ENCODE data around the gene POU3F2. TPM values are rescaled to one million over a fixed set of nuclear protein-coding genes. Genes with fewer than 3 reads are reported as not detected.
A peak's percentile ranks its signal among the peaks of the same experiment; 100 is the strongest.

Gene POU3F2
- polyA plus RNA-seq, 2 of the 4 experiments (the other 2 are of a cell fraction) = not detected

DNA sequence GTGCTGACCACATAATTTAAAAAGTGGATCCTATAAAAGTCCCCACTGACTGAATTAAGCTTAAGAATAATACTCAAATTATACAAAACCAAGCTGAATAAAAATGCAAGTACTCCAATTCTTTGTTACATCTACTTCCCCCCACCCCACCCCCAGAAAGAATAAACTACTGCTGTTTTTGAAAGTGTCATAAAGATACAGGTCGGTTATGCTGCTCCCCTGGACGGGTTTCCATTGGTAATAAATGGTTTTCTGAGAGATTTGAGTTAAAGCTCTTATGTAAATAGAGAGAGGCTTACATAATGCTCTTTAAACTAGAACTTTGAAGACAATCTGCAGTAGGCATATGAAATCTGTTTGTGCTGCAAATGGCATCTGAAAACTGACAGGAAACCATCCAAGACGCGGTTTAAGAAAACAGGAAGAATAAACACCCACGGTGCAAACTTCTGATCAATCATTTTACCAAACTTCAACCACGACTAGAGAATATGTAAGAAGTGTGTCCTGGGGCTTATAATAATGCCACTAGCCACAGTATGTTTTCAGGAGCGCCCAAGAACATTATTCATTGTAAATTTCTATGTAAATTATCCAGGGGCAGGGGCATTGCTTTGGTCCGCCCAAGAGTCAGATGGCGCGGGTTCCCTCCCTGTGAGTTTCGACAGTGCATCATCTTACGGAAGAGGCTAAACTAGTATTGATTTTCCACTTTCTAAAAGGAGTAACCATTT lies 10.8 kb upstream of the POU3F2 start:
- 50% methylated on average over 12 of the region's 12 CpGs for WGBS (ENCODE audit: missing lambda C conversion rate)
- ChIA-PET CTCF (interaction anchor here (0.7 kb wide), 1 partner anchor 9 kb away, joined by 3 read pairs; no protein-coding TSS in a partner anchor), POLR2A (no interaction called here)
- Histone ChIP-seq H3K27ac (no peak overlapping the region), H3K4me3 (no peak overlapping the region), H3K4me1 (no peaks in the 10 kb centered on the region), H3K9me3 (no peaks in the 10 kb centered on the region), H3K4me2 (no peak overlapping the region)
- DNase-seq (ENCODE audit: low read depth in 1 of 2, low spot score in 1 of 2) (no peak), FAIRE-seq (no peak), ATAC-seq (no peak)
- no peak for TF ChIP-seq ESRRA (IDR thresholded peaks at IDR 0.05; ENCODE audit: borderline replicate concordance, low read length)
- no peak for TF ChIP-seq RARB (CRISPR knock-in tag; IDR thresholded peaks at IDR 0.05)
- TF ChIP-seq TP53 (CRISPR knock-in tag; IDR thresholded peaks at IDR 0.05) = no peak
- TF ChIP-seq RNF2 (IDR thresholded peaks at IDR 0.05; ENCODE audit: borderline replicate concordance, low read depth) = no peak
- no peak for TF ChIP-seq MYC (IDR thresholded peaks at IDR 0.05; ENCODE audit: borderline replicate concordance, low read length)
- TF ChIP-seq TFCP2L1 (CRISPR knock-in tag; IDR thresholded peaks at IDR 0.05) = no peak
- no peak for TF ChIP-seq FOSL2 (IDR thresholded peaks at IDR 0.05)
- TF ChIP-seq FOSL2 (CRISPR knock-in tag; IDR thresholded peaks at IDR 0.05) = no peak

DNA sequence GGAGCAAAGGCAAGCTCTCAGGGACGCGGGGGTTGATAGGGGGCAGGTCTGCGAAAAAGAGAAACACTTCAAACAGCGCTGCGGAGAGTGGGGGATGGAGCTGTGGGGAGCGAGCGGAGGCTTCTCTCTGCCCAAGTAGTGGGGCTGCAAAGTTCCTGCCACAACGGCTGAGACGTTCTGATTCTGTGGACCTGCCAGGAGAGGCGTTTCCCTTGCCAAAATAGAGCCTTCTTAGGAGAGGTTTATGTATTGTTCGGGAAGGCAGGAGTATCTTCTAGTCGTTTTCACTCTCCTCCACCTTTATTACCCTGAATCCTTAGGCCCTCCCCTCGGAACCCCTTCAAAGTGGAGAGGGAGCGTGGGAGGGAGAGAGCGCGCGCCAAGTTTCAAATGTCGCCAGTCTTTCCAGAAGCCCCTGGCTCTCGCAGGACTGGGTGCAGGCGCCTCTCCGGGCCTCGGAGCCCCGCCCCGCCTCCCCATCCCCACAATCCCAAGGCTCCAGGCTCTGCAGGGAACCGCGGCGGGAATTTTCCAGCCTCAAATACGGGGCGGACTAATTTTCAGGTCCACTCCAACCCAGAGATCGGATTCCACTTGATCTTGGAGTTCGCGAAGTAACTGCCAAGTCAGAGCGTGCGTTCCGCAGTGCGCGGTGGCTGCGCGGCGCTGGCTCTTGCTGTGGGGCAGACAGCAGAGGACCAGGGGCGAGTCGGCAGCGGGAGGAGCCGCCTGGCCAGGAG lies 10.0 kb upstream of the POU3F2 start:
- TF ChIP-seq, protein P1, sequence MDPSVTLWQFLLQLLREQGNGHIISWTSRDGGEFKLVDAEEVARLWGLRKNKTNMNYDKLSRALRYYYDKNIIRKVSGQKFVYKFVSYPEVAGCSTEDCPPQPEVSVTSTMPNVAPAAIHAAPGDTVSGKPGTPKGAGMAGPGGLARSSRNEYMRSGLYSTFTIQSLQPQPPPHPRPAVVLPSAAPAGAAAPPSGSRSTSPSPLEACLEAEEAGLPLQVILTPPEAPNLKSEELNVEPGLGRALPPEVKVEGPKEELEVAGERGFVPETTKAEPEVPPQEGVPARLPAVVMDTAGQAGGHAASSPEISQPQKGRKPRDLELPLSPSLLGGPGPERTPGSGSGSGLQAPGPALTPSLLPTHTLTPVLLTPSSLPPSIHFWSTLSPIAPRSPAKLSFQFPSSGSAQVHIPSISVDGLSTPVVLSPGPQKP (IDR thresholded peaks at IDR 0.05; ENCODE audit: low read depth, low read length) = no peak
- TF ChIP-seq FOSL2 (IDR thresholded peaks at IDR 0.05) (no peak), FOSL2 (CRISPR knock-in tag; IDR thresholded peaks at IDR 0.05) (no peak), NFE2L2 (conservative IDR thresholded peaks at IDR 0.05; ENCODE audit: low read length) (no peak), EP300 (IDR thresholded peaks at IDR 0.05) (no peak), BHLHE40 (IDR thresholded peaks at IDR 0.05; ENCODE audit: low read depth, low read length) (no peak), ESRRA (IDR thresholded peaks at IDR 0.05; ENCODE audit: borderline replicate concordance, low read length) (no peak), KDM5A (IDR thresholded peaks at IDR 0.05) (no peak), RCOR1 (IDR thresholded peaks at IDR 0.05; ENCODE audit: low read depth, low read length) (no peak)
- TF ChIP-seq, protein P2, sequence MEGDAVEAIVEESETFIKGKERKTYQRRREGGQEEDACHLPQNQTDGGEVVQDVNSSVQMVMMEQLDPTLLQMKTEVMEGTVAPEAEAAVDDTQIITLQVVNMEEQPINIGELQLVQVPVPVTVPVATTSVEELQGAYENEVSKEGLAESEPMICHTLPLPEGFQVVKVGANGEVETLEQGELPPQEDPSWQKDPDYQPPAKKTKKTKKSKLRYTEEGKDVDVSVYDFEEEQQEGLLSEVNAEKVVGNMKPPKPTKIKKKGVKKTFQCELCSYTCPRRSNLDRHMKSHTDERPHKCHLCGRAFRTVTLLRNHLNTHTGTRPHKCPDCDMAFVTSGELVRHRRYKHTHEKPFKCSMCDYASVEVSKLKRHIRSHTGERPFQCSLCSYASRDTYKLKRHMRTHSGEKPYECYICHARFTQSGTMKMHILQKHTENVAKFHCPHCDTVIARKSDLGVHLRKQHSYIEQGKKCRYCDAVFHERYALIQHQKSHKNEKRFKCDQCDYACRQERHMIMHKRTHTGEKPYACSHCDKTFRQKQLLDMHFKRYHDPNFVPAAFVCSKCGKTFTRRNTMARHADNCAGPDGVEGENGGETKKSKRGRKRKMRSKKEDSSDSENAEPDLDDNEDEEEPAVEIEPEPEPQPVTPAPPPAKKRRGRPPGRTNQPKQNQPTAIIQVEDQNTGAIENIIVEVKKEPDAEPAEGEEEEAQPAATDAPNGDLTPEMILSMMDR (IDR thresholded peaks at IDR 0.05) = no peak
- TF ChIP-seq, protein P3, sequence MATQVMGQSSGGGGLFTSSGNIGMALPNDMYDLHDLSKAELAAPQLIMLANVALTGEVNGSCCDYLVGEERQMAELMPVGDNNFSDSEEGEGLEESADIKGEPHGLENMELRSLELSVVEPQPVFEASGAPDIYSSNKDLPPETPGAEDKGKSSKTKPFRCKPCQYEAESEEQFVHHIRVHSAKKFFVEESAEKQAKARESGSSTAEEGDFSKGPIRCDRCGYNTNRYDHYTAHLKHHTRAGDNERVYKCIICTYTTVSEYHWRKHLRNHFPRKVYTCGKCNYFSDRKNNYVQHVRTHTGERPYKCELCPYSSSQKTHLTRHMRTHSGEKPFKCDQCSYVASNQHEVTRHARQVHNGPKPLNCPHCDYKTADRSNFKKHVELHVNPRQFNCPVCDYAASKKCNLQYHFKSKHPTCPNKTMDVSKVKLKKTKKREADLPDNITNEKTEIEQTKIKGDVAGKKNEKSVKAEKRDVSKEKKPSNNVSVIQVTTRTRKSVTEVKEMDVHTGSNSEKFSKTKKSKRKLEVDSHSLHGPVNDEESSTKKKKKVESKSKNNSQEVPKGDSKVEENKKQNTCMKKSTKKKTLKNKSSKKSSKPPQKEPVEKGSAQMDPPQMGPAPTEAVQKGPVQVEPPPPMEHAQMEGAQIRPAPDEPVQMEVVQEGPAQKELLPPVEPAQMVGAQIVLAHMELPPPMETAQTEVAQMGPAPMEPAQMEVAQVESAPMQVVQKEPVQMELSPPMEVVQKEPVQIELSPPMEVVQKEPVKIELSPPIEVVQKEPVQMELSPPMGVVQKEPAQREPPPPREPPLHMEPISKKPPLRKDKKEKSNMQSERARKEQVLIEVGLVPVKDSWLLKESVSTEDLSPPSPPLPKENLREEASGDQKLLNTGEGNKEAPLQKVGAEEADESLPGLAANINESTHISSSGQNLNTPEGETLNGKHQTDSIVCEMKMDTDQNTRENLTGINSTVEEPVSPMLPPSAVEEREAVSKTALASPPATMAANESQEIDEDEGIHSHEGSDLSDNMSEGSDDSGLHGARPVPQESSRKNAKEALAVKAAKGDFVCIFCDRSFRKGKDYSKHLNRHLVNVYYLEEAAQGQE (IDR thresholded peaks at IDR 0.05) = no peak
- TF ChIP-seq, protein P4, sequence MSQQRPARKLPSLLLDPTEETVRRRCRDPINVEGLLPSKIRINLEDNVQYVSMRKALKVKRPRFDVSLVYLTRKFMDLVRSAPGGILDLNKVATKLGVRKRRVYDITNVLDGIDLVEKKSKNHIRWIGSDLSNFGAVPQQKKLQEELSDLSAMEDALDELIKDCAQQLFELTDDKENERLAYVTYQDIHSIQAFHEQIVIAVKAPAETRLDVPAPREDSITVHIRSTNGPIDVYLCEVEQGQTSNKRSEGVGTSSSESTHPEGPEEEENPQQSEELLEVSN (IDR thresholded peaks at IDR 0.05; ENCODE audit: borderline replicate concordance, low read depth) = no peak
- H3K4me2 ChIP-seq = peak overlapping the region; percentile 50
- no peak overlapping the region for H3K27ac ChIP-seq
- WGBS (ENCODE audit: missing lambda C conversion rate) = 17% methylated on average over 28 of the region's 44 CpGs
- H3K4me3 ChIP-seq = no peak overlapping the region
- ChIA-PET CTCF (no interaction called here), POLR2A (no interaction called here)
- H3K9me3 ChIP-seq = no peaks in the 10 kb centered on the region
- DNase-seq (ENCODE audit: low read depth in 1 of 2, low spot score in 1 of 2) (no peak), FAIRE-seq (no peak), ATAC-seq (peak in 1 of 2 experiments; percentile 69; a peak in 3 of 6 replicates)
- no peaks in the 10 kb centered on the region for H3K4me1 ChIP-seq
